Pancreas (tissue), 10 donors: ENCODE data around the gene LIG3. TPM values are rescaled to one million over a fixed set of nuclear protein-coding genes. Genes with fewer than 3 reads are reported as not detected.

Experiments
- ATAC-seq, 4 donors: fragments of 200-7000 bp; cut with Tn5 transposase; one replicate each; pipeline versions ENCODE4 v1.8.0 to v1.9.1; 2020; ENCODE audit warnings: mild to moderate bottlenecking in 4 of 4, moderate library complexity in 4 of 4
- DNase-seq, 6 donors: peaks; one replicate each; pipeline ENCODE4 v3.0.0-alpha.2; 2020
- FAIRE-seq: peaks from 2 replicates; lab custom pipeline; 2012; peaks lifted over from hg19 to GRCh38; lab: Jason Lieb, UNC
- H3K27ac ChIP-seq, 4 donors: fragments of 200-600 bp; sonication (generic); 1 replicate in 3 of 4; 2 replicates in 1 of 4; pipeline versions ENCODE4 v1.5.0 to v1.8.0; 2020
- H3K27me3 ChIP-seq, 4 donors: fragments of 200-600 bp; one replicate each; pipeline ENCODE4 v1.8.0; 2021
- H3K36me3 ChIP-seq, 3 donors: fragments of 200-600 bp; sonication (generic) in 1 of 3; one replicate each; pipeline versions ENCODE4 v1.5.0 to v1.8.0; 2020 to 2021
- H3K4me1 ChIP-seq, 3 donors: fragments of 200-600 bp; one replicate each; pipeline ENCODE4 v1.8.0; 2021
- H3K4me3 ChIP-seq, 4 donors: fragments of 200-600 bp; sonication (generic) in 2 of 4; one replicate each; pipeline versions ENCODE4 v1.5.0 to v1.8.0; 2020 to 2021
- H3K9me3 ChIP-seq, 4 donors: fragments of 200-600 bp; one replicate each; pipeline ENCODE4 v1.8.0; 2021
- WGBS, 2 donors: extraction: QIAGEN DNeasy Blood & Tissue Kit; methylation state at CpG; one replicate each; pipeline ENCODE4 v1.1.7; 2013; 5-methylcytosine and 5-hydroxymethylcytosine counted together
- intact Hi-C, 3 donors: fragments of 100-400 bp; cut with DNase I; formaldehyde crosslinking; loops; one replicate each; pipeline versions ENCODE4 v1.11.1 to v1.14.2; 2022
- polyA plus RNA-seq, 2 donors: library from polyadenylated mRNA; stranded (reverse); fragments of 200-250 nt; gene quantifications; one replicate each; pipeline ENCODE4 v1.2.3, GENCODE V29; 2013
- total RNA-seq, 6 donors: library from RNA; stranded (reverse); fragmentation: NEBNext Ultra II Directional in 4 of 6; extraction: Animal tissue kit (Norgen Biotek cat#: 25700) in 4 of 6; gene quantifications; one replicate each; pipeline versions ENCODE4 v1.2.1 to v1.2.4, GENCODE V29; 2021 to 2023
- TF ChIP-seq, protein P1 (sequence below), 4 donors: fragments of 200-600 bp; sonication (generic) in 3 of 4; IDR thresholded peaks; one replicate each; pipeline versions ENCODE4 v1.5.0 to v1.8.0; 2021; ENCODE audit warnings: antibody characterized with exemption in 4 of 4
- donor health status: healthy with polysubstance abuse.
- donor health status: DM: no; HTN: no; CAD: no; lungs with moderate emphysema.
- donor health status: DM: no; HTN: no; CAD: no.
- donor health status: control.
- donor health status: control.
- donor health status: Bipolar disorder and iron deficiency.
- donor health status: DM: yes; HTN: yes; CAD: no.
- donor health status: DM: no; HTN: no; CAD: no.
- donor health status: DM: no; HTN: no; CAD: no.
- donor health status: DM: yes; HTN: yes; CAD: no.

Gene LIG3
- total and polyA plus RNA-seq, 8 donors: 6.4 to 22.2 (median 16.9) TPM

DNA sequence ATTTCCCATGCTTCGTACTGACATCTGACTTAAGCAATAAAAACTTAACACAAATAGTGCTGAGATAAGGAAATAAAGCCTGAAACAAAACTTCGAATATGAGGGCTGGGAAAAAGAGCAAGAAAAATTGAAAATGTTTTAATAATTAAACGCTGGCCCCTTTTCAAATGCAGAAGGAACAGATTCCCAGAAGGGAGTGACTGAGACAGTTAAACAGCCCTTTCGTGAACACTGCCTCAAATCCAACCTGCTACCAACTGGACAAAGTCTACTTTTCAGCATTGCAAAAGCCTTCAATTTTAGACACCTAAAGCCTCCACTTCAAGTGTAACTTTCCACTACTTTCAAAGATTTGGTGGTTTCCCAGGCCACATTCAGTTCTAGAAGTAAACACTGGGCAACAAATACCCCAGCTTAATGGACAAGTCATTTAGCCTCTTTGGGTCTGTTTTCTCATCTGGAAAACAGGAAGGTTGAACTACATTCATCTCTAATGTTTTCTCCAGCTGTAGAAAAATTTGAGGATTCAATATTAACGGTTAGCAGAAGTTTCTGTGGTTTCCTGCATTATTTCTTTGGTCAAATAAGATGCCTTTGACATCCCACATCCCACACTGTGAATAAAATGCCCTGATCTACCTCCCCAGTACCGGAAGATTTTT is 71.4 kb downstream of the LIG3 start:
- H3K4me3 ChIP-seq: peak overlapping the region in 1 of 4 donors; percentile 2
- ATAC-seq (peak; percentile 25 to 62 (median 45)), DNase-seq (no peak), FAIRE-seq (no peak)
- no peaks in the 10 kb centered on the region for H3K27me3 ChIP-seq
- peak overlapping the region; percentile 40 to 85 (median 62) for H3K27ac ChIP-seq
- intact Hi-C loops: no loop called here
- 18 to 19% methylated on average over 6 of the region's 6 CpGs for WGBS, 2 donors
- no peaks in the 10 kb centered on the region for H3K36me3 ChIP-seq
- TF ChIP-seq, protein P1, sequence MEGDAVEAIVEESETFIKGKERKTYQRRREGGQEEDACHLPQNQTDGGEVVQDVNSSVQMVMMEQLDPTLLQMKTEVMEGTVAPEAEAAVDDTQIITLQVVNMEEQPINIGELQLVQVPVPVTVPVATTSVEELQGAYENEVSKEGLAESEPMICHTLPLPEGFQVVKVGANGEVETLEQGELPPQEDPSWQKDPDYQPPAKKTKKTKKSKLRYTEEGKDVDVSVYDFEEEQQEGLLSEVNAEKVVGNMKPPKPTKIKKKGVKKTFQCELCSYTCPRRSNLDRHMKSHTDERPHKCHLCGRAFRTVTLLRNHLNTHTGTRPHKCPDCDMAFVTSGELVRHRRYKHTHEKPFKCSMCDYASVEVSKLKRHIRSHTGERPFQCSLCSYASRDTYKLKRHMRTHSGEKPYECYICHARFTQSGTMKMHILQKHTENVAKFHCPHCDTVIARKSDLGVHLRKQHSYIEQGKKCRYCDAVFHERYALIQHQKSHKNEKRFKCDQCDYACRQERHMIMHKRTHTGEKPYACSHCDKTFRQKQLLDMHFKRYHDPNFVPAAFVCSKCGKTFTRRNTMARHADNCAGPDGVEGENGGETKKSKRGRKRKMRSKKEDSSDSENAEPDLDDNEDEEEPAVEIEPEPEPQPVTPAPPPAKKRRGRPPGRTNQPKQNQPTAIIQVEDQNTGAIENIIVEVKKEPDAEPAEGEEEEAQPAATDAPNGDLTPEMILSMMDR (IDR thresholded peaks at IDR 0.05): no peak
- no peaks in the 10 kb centered on the region for H3K9me3 ChIP-seq
- peaks cover 41 to 58% (median 44%) of the 10 kb centered on the region in 3 donors for H3K4me1 ChIP-seq

DNA sequence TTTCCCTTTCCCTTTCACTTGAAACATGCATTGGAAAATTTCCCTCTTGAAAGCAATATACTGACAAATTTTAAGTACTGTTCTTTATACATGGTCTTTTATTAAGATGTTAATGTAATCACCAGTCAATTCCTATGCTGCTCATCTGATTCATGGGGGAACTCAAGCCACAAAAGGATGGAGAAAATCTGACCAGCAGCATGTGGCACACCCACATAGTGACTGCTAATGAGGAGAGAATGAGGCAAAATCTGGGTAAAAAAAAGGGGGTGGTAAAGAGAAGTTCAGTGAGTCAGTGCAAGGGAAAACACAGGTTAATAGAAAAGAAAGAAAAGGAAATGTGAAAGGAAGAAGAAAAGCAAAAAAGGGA is 71.9 kb downstream of the LIG3 start:
- intact Hi-C loops: no loop called here
- no peak for DNase-seq
- TF ChIP-seq, protein P1 (IDR thresholded peaks at IDR 0.05): no peak
- H3K27me3 ChIP-seq: no peaks in the 10 kb centered on the region
- no peaks in the 10 kb centered on the region for H3K36me3 ChIP-seq
- H3K27ac ChIP-seq: peak overlapping the region in 3 of 4 donors; percentile 47 to 85 (median 76)
- no peak for FAIRE-seq
- no peak for ATAC-seq
- H3K9me3 ChIP-seq: no peaks in the 10 kb centered on the region
- H3K4me1 ChIP-seq: peaks cover 39 to 53% (median 40%) of the 10 kb centered on the region in 3 donors
- no peak overlapping the region for H3K4me3 ChIP-seq

DNA sequence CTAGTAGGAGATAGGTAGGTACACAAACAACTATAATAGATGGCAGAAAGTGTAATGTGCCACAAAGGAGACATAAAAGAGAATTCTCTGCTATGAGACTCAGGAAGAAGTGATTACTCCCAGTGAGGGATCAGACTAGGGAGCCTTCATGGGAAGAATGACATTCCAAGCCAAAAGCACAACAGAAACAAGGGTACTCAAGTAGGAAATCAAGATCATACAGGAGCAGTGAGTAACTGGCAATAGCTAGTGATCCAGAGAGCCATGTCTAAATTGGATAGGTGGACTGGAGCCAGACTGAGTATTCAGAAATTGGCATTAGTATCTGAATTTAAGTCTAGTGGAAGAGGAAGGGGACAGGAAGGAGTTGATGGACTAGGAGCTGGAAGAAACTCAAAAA is 72.5 kb downstream of the LIG3 start:
- no peaks in the 10 kb centered on the region for H3K9me3 ChIP-seq
- intact Hi-C loops: no loop called here
- H3K27me3 ChIP-seq: no peaks in the 10 kb centered on the region
- FAIRE-seq (no peak), DNase-seq (no peak), ATAC-seq (no peak)
- peak overlapping the region in 1 of 4 donors; percentile 76 for H3K27ac ChIP-seq
- TF ChIP-seq, protein P1 (IDR thresholded peaks at IDR 0.05): no peak
- H3K4me1 ChIP-seq: peaks cover 40 to 48% (median 41%) of the 10 kb centered on the region in 3 donors
- H3K36me3 ChIP-seq: no peaks in the 10 kb centered on the region
- no peak overlapping the region for H3K4me3 ChIP-seq

DNA sequence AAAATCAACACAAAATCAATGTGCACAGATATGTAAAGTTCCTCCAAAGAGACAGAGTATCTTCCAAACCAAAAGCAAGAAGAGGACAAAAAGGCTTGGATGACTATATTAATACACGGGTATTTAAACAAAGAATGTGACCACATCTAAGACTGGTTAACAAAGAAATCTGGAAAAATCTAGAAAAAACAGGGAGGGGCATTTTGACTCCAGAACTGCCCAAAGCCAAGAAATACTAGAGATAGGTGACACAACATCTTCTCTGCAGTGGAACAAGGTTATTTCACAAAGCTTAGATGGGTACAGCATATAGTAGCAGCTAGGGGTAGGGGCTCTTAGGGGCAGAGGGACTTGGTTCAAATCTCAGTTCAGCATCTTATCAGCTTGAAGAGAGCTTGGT is 72.9 kb downstream of the LIG3 start:
- WGBS, 2 donors: 88 to 100% methylated on average over 1 of the region's 1 CpG
- DNase-seq (no peak), FAIRE-seq (no peak), ATAC-seq (no peak)
- Histone ChIP-seq H3K36me3 (no peaks in the 10 kb centered on the region), H3K27ac (no peak overlapping the region), H3K4me3 (no peak overlapping the region), H3K4me1 (peaks cover 39 to 44% (median 41%) of the 10 kb centered on the region in 3 donors), H3K9me3 (no peaks in the 10 kb centered on the region), H3K27me3 (no peaks in the 10 kb centered on the region)
- intact Hi-C loops: no loop called here
- TF ChIP-seq, protein P1 (IDR thresholded peaks at IDR 0.05): no peak

DNA sequence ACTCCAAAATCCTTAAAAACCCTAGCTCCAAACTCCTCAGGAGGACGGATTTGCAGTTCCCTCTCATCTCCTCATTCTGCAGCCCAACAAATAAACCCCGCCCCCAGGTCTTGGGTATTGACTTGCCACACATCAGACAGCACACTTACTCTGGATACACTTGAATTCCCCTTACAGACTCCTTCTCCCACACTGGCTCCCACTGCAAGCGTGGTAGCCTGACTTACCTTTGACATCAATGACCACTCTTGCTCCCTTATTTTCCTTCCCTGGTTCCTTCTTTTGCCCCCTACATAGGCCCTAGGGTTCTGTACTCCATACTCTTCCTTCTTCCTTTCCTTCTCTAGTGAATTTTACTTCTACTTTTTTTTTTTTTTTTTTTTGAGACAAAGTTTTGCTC is 75.7 kb downstream of the LIG3 start:
- no peak overlapping the region for H3K27ac ChIP-seq
- WGBS, 2 donors: 90 to 93% methylated on average over 3 of the region's 3 CpGs
- no peaks in the 10 kb centered on the region for H3K27me3 ChIP-seq
- H3K4me1 ChIP-seq: peaks cover 15 to 18% (median 16%) of the 10 kb centered on the region in 3 donors
- DNase-seq (no peak), ATAC-seq (no peak), FAIRE-seq (no peak)
- intact Hi-C loops: no loop called here
- no peak overlapping the region for H3K4me3 ChIP-seq
- H3K36me3 ChIP-seq: no peaks in the 10 kb centered on the region
- TF ChIP-seq, protein P1 (IDR thresholded peaks at IDR 0.05): no peak
- no peaks in the 10 kb centered on the region for H3K9me3 ChIP-seq
